Endothelial cell of umbilical vein (primary cell): ENCODE measurements around the gene COL4A2.

Experiments used
- EZH2 ChIP-seq: IDR thresholded peaks from 2 replicates; pipeline ENCODE4 v1.6.1; 2012; ENCODE audit warnings: borderline replicate concordance, low read depth, mild to moderate bottlenecking, moderate library complexity, low read length, inconsistent platforms; ENCODE audit not compliant: severe bottlenecking
- MYC ChIP-seq: IDR thresholded peaks from one replicate; pipeline ENCODE4 v1.6.1; 2011; ENCODE audit warnings: mild to moderate bottlenecking, low read depth, low read length
- POLR2A ChIP-seq: IDR thresholded peaks from 2 replicates; pipeline ENCODE4 v1.6.1; 2012; ENCODE audit warnings: low read depth, mild to moderate bottlenecking, control low read depth, low read length
- POLR2AphosphoS5 ChIP-seq: IDR thresholded peaks from 2 replicates; pipeline ENCODE4 v1.6.1; 2012; ENCODE audit warnings: low read depth, mild to moderate bottlenecking, control low read depth, low read length, moderate library complexity; ENCODE audit not compliant: insufficient read depth
- TF ChIP-seq, protein P1 (sequence below), 2 donors: IDR thresholded peaks; 1 replicate in 1 of 2; 2 replicates in 1 of 2; pipeline ENCODE4 v1.5.1; 2011; ENCODE audit warnings: low read length in 2 of 2, mild to moderate bottlenecking in 2 of 2, moderate library complexity in 2 of 2, control low read depth in 1 of 2, inconsistent platforms in 1 of 2, low read depth in 1 of 2; ENCODE audit not compliant: insufficient read depth in 1 of 2; ENCODE audit errors: extremely low read depth in 1 of 2

DNA sequence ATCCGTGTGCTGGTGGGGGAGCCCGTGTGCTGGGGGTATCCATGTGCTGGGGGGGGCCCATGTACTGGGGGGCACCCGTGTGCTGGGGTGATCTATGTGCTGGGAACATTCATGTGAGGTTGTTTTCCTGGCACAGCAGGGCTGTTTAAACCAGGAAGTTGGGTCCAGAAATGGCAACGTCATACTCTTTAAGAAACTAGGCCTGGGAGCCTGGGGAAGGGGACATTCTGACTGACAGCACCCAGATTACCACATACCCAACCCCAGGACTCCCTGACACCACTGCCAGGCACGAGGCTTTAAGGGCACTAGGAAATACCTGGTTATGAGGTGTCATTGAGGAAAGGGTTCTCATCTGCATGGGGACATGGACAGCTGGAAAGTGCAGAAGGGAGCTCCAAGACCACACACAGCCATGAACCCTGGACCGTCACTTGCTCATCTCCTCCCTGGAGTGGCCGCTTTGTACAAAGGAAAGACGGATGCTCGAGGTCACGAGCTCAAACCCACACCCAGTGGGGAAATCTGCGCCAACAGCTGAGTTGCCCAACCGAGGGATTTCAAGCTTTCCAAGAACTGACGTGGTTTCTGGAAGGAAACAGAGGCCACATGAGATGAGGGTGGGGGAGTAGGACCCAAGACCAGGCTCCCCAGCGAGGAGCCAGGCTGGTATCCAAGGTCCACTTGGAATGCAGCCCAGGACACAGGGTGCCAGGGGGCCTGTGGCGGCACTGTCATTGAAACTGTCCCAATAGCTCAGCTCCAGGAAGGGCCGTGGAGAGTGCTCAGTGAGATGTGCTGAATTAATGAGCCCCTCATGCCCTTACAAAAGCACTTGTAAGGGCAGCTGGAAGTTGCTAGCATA, 213.6 kb downstream of the COL4A2 start:
- no peak for TF ChIP-seq POLR2AphosphoS5
- no peak for TF ChIP-seq POLR2A
- TF ChIP-seq, protein P1, sequence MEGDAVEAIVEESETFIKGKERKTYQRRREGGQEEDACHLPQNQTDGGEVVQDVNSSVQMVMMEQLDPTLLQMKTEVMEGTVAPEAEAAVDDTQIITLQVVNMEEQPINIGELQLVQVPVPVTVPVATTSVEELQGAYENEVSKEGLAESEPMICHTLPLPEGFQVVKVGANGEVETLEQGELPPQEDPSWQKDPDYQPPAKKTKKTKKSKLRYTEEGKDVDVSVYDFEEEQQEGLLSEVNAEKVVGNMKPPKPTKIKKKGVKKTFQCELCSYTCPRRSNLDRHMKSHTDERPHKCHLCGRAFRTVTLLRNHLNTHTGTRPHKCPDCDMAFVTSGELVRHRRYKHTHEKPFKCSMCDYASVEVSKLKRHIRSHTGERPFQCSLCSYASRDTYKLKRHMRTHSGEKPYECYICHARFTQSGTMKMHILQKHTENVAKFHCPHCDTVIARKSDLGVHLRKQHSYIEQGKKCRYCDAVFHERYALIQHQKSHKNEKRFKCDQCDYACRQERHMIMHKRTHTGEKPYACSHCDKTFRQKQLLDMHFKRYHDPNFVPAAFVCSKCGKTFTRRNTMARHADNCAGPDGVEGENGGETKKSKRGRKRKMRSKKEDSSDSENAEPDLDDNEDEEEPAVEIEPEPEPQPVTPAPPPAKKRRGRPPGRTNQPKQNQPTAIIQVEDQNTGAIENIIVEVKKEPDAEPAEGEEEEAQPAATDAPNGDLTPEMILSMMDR (IDR thresholded peaks at IDR 0.05; ENCODE audit: extremely low read depth in 1 of 2, insufficient read depth in 1 of 2, low read depth in 1 of 2, low read length in 2 of 2) = no peak
- no peak for TF ChIP-seq EZH2
- TF ChIP-seq MYC = no peak
